Progenitor cell of endocrine pancreas (in vitro differentiated cells): ENCODE measurements around the gene POU6F1. TPM values are rescaled to one million over a fixed set of nuclear protein-coding genes. Genes with fewer than 3 reads are reported as not detected.

Experiments used
- DNase-seq: peaks from one replicate; pipeline ENCODE4 v3.0.0; 2021; ENCODE audit warnings: low spot score; ENCODE audit not compliant: unreplicated experiment
- H3K27ac Mint-ChIP-seq: 2 replicates; pipeline ENCODE4 v1.8.0; 2021; ENCODE audit warnings: mild to moderate bottlenecking, moderate library complexity, mixed read lengths
- H3K27me3 Mint-ChIP-seq: 2 replicates; pipeline ENCODE4 v1.8.0; 2021; ENCODE audit warnings: mixed read lengths
- H3K36me3 Mint-ChIP-seq: 2 replicates; pipeline ENCODE4 v1.8.0; 2022; ENCODE audit warnings: mixed read lengths; ENCODE audit not compliant: insufficient read depth
- H3K4me1 Mint-ChIP-seq: 2 replicates; pipeline ENCODE4 v1.8.0; 2021; ENCODE audit warnings: low read depth, mixed read lengths
- H3K4me3 Mint-ChIP-seq: 2 replicates; pipeline ENCODE4 v1.8.0; 2021; ENCODE audit warnings: low read depth, mild to moderate bottlenecking, moderate library complexity, mixed read lengths
- H3K9me3 Mint-ChIP-seq: 2 replicates; pipeline ENCODE4 v1.8.0; 2021; ENCODE audit warnings: low read depth, mixed read lengths
- total RNA-seq: library from RNA; stranded (reverse); gene quantifications from 2 replicates; pipeline ENCODE4 v1.2.1, GENCODE V29; 2021
- TF ChIP-seq, protein P1 (sequence below): fragments of 200-600 bp; sonication (generic); IDR thresholded peaks from one replicate; pipeline ENCODE4 v1.5.0; 2021; ENCODE audit warnings: antibody characterized with exemption, mild to moderate bottlenecking; ENCODE audit not compliant: unreplicated experiment

Gene POU6F1
- total RNA-seq, 1 donor from 2014 or later, result 8.2 TPM

DNA sequence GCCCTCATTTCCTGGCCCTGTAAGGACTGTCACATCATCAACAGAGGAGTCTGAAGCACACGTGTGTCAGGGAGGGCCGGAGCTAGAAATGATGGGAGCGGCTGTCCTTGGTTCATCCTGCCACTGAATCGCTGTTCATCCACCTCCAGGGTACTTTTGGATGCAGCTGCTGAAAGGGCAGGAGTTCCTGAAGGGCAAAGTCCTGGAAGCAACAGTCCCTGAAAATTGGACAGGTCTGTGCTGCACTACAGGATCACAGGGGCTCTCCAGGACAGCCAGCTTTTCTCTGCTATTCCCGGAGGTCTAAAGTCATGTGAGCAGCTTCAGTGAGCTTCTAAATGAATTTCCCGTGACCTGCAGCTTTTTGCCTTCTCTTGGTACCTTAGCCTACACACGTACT is 17.7 kb downstream of the POU6F1 start:
- H3K4me3 Mint-ChIP-seq, result no peak overlapping the region
- H3K27me3 Mint-ChIP-seq, result no peaks in the 10 kb centered on the region
- no peak for DNase-seq
- TF ChIP-seq, protein P1, sequence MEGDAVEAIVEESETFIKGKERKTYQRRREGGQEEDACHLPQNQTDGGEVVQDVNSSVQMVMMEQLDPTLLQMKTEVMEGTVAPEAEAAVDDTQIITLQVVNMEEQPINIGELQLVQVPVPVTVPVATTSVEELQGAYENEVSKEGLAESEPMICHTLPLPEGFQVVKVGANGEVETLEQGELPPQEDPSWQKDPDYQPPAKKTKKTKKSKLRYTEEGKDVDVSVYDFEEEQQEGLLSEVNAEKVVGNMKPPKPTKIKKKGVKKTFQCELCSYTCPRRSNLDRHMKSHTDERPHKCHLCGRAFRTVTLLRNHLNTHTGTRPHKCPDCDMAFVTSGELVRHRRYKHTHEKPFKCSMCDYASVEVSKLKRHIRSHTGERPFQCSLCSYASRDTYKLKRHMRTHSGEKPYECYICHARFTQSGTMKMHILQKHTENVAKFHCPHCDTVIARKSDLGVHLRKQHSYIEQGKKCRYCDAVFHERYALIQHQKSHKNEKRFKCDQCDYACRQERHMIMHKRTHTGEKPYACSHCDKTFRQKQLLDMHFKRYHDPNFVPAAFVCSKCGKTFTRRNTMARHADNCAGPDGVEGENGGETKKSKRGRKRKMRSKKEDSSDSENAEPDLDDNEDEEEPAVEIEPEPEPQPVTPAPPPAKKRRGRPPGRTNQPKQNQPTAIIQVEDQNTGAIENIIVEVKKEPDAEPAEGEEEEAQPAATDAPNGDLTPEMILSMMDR, result no peak
- peaks cover 6% of the 10 kb centered on the region for H3K4me1 Mint-ChIP-seq
- no peaks in the 10 kb centered on the region for H3K36me3 Mint-ChIP-seq
- no peak overlapping the region for H3K27ac Mint-ChIP-seq
- H3K9me3 Mint-ChIP-seq, result no peaks in the 10 kb centered on the region

DNA sequence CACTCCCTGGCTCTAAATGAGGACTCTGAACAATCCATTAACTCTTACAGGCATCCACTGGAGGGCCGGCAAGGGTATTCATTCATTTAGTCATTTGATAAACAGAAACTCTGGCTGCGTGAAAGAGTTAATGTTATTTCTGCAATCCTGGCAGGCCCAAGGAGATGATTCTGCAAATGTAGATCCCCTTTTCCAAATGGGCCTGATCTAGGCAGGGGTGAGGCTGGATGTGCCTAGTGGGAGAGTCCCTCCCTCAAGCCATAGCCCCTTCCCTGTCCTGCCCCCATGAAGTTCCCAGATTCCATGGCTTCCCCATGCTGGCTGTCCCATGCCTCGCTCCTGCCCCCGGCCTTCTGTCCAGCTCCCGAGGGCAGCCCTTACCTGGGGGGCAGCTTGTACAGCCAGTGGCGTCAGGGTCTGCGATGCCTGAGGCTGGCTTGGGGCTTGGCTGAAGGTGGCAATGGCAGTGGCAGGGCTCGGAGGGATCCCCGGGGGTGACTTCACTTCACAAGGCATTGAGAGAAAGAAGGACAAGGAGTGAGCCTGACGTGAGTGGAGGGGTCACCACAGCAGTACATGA is 18.4 kb downstream of the POU6F1 start:
- TF ChIP-seq, protein P1, result no peak
- peaks cover 6% of the 10 kb centered on the region for H3K4me1 Mint-ChIP-seq
- no peak for DNase-seq
- H3K27ac Mint-ChIP-seq, result no peak overlapping the region
- no peak overlapping the region for H3K4me3 Mint-ChIP-seq
- H3K36me3 Mint-ChIP-seq, result no peaks in the 10 kb centered on the region
- H3K27me3 Mint-ChIP-seq, result no peaks in the 10 kb centered on the region
- no peaks in the 10 kb centered on the region for H3K9me3 Mint-ChIP-seq

DNA sequence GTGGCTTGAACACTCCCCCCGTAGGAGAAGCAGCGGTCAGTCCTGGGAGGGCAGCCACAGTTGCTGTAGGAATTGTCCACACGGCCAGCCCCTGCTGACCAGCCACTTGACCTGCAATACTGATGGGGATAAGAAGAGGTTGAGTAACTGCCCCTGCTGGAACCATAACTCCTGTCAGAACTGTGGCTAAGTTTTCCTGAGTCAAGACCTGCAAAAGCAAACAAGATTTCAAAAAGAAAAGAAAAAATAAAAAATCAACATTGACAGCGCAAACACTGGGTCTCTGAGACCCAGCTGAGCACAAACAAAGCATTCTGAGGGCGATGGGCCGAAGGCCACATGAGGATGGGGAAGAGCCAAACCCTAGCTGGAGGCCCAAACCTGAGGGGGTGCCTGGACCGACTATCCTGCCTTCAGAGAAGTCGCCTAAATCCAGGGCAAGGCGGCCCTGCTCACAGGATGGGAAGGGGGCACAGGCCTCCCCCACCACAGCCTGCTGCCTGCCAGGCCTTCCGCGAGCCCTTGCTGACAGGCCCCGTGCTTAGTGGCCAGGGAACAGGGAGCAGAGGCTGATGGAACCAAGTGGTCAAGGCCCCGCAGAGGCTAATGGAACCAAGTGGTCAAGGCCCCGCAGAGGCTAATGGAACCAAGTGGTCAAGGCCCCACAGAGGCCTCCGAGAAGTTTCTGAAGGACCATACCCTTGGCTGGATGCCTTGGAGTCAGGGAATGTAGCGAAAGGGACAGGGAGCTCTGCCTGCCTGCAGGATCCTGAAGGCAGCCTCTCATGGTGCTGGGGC is 19.1 kb downstream of the POU6F1 start:
- H3K4me3 Mint-ChIP-seq, result no peak overlapping the region
- H3K36me3 Mint-ChIP-seq, result no peaks in the 10 kb centered on the region
- DNase-seq, result no peak
- H3K9me3 Mint-ChIP-seq, result no peaks in the 10 kb centered on the region
- TF ChIP-seq, protein P1, result no peak
- peaks cover 6% of the 10 kb centered on the region for H3K4me1 Mint-ChIP-seq
- peak overlapping the region; percentile 21 for H3K27ac Mint-ChIP-seq
- no peaks in the 10 kb centered on the region for H3K27me3 Mint-ChIP-seq

DNA sequence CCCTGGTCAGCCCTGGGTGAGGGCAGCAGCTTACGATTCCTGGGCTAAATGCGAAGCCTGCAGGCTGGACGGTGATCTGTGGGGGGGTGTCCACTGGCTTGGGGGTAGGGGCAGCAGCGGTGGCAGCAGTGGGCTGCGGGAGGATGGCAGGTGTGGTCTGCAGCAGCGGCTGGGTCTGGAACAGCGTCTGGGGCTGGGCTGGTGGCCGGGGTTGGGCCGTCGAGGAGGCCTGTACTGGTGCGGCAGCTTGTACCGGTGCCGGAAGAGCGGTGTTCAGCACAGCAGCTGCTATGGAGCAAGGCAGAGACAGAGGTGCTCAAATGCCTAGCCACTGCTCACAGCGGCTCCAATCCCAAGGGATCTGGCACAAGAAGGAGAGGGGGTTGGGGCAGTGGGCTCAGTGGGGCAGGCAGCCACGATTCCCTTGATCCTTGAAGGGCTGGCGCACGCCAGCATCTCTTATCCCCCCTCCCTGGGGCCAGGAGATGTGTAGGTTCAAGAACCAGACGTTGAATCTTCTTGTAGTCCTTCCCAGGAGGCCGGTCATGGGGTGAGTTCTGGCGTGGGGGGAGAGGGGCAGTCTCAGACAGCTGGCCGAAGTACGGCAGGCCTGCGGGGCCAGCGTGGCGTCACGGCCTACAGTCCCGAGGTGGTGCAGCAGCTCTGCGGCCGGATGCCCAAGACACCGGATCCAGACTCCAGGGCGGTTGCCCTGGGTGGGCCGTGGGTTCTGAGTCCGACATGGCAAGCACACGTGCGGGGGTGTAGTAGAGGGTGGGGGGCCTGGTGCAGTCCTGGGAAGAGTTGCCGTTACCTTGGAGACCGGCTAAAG is 19.9 kb downstream of the POU6F1 start:
- no peaks in the 10 kb centered on the region for H3K27me3 Mint-ChIP-seq
- H3K9me3 Mint-ChIP-seq, result no peaks in the 10 kb centered on the region
- H3K4me3 Mint-ChIP-seq, result no peak overlapping the region
- no peak for DNase-seq
- peak overlapping the region; percentile 21 for H3K27ac Mint-ChIP-seq
- peaks cover 6% of the 10 kb centered on the region for H3K4me1 Mint-ChIP-seq
- H3K36me3 Mint-ChIP-seq, result no peaks in the 10 kb centered on the region
- TF ChIP-seq, protein P1, result no peak

DNA sequence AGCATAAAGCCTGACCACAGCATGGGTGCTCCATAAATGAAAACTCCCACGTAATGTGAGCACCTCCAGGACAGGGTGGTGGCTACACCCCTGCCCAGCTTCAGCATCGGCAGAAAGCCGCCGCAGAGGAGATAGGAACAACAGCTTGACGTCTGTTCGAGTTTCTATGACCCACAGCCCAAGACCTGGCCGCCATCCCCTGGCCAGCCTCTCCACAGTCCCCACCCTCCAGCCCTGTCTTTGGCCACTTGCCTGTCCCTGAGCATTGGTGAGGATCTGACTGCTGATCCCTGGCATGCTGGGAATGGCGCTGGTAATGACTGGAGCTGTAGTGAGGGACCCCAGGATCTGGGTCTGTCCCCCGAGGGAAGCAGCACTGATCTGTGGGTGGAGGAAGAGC is 21.3 kb downstream of the POU6F1 start:
- no peaks in the 10 kb centered on the region for H3K36me3 Mint-ChIP-seq
- no peaks in the 10 kb centered on the region for H3K9me3 Mint-ChIP-seq
- no peak for DNase-seq
- no peak overlapping the region for H3K27ac Mint-ChIP-seq
- no peak overlapping the region for H3K4me3 Mint-ChIP-seq
- TF ChIP-seq, protein P1, result no peak
- H3K4me1 Mint-ChIP-seq, result peaks cover 6% of the 10 kb centered on the region
- H3K27me3 Mint-ChIP-seq, result no peaks in the 10 kb centered on the region
